GM12878 (cell line): Measurements from ENCODE around the gene PRKCE. TPM values are rescaled to one million over a fixed set of nuclear protein-coding genes. Genes with fewer than 3 reads are reported as not detected.

Experiments used
- ATAC-seq: fragments of 200-7000 bp; cut with Tn5 transposase; 3 replicates; pipeline ENCODE4 v1.9.1; 2020; ENCODE audit warnings: mild to moderate bottlenecking, moderate library complexity
- BruUV-seq: library from RNA; stranded (reverse); fragments of 400-500 nt; replicated peaks from 2 replicates; lab custom pipeline; 2021; lab: Mats Ljungman, UMichigan
- CTCF ChIA-PET: fragments of 300-600 bp; sonication (Branson Sonifier 250); formaldehyde crosslinking; extraction: SDS; loops from one replicate; lab custom pipeline; 2021; ENCODE audit warnings: inconsistent platforms; lab: Yijun Ruan, JAX
- POLR2A ChIA-PET: fragments of 350-600 bp; formaldehyde crosslinking; extraction: SDS; loops from one replicate; lab custom pipeline; 2021; ENCODE audit warnings: inconsistent platforms; lab: Charles Lee
- RAD21 ChIA-PET: fragments of 300-600 bp; sonication (Branson Sonifier 250); formaldehyde crosslinking; loops from one replicate; lab custom pipeline; 2023; ENCODE audit warnings: antibody characterized with exemption; ENCODE audit not compliant: unreplicated experiment; lab: Charles Lee
- SMC1A ChIA-PET: fragments of 300-600 bp; sonication (Branson Sonifier 250); formaldehyde crosslinking; loops from one replicate; lab custom pipeline; 2023; ENCODE audit not compliant: unreplicated experiment, uncharacterized antibody; lab: Charles Lee
- DNase-seq: peaks from one replicate; pipeline ENCODE4 v3.0.0-alpha.2; 2011; ENCODE audit warnings: low read depth, low spot score
- FAIRE-seq: peaks from 3 replicates; lab custom pipeline; 2011; peaks lifted over from hg19 to GRCh38; lab: Jason Lieb, UNC
- H2AFZ ChIP-seq: 2 replicates; pipeline ENCODE4 v1.6.0; 2011; ENCODE audit warnings: low read depth, low read length, control low read depth; ENCODE audit not compliant: control insufficient read depth
- H3K27ac ChIP-seq: 2 replicates; pipeline ENCODE4 v1.5.1; 2011; ENCODE audit warnings: control low read depth; ENCODE audit not compliant: control insufficient read depth, insufficient read depth
- H3K27me3 ChIP-seq, 2 experiments: replicated peaks in 1 of 2; 2 replicates each; pipeline versions ENCODE4 v1.6.0 to v1.6.1; 2011; ENCODE audit warnings: low read length in 1 of 2; ENCODE audit not compliant: control insufficient read depth in 2 of 2, insufficient read depth in 2 of 2
- H3K36me3 ChIP-seq, 2 experiments: 2 replicates each; pipeline ENCODE4 v1.5.1; 2011; ENCODE audit warnings: low read length in 1 of 2; ENCODE audit not compliant: control insufficient read depth in 2 of 2, insufficient read depth in 2 of 2
- H3K4me1 ChIP-seq: 2 replicates; pipeline ENCODE4 v1.6.1; 2011; ENCODE audit warnings: mild to moderate bottlenecking, low read length, moderate library complexity, mixed read lengths; ENCODE audit not compliant: control insufficient read depth, insufficient read depth
- H3K4me2 ChIP-seq: 2 replicates; pipeline ENCODE4 v1.6.0; 2011; ENCODE audit warnings: control low read depth; ENCODE audit not compliant: control insufficient read depth, insufficient read depth
- H3K4me3 ChIP-seq: fragments of 200-600 bp; sonication (generic); 2 replicates; pipeline ENCODE4 v1.5.1; 2016
- H3K79me2 ChIP-seq: 2 replicates; pipeline ENCODE4 v1.6.0; 2011; ENCODE audit warnings: low read length; ENCODE audit not compliant: control insufficient read depth, insufficient read depth
- H3K9ac ChIP-seq: 2 replicates; pipeline ENCODE4 v1.8.0; 2011; ENCODE audit warnings: low read length, control low read depth, mixed read lengths; ENCODE audit not compliant: control insufficient read depth, insufficient read depth
- H3K9me3 ChIP-seq: replicated peaks from 3 replicates; pipeline ENCODE4 v1.5.1; 2011; ENCODE audit warnings: mild to moderate bottlenecking, low read length; ENCODE audit not compliant: control insufficient read depth, insufficient read depth
- H4K20me1 ChIP-seq: 2 replicates; pipeline ENCODE4 v1.6.0; 2011; ENCODE audit not compliant: control insufficient read depth, insufficient read depth
- JUNB ChIP-seq: IDR thresholded peaks from 2 replicates; pipeline ENCODE4 v1.6.1; 2016; ENCODE audit warnings: antibody characterized with exemption, mild to moderate bottlenecking
- RAD21 ChIP-seq: IDR thresholded peaks from 2 replicates; pipeline ENCODE4 v1.6.1; 2011; ENCODE audit warnings: mild to moderate bottlenecking, low read depth, low read length, moderate library complexity; ENCODE audit not compliant: insufficient read depth
- WGBS: methylation state at CpG from one replicate; pipeline ENCODE4 v1.1.6; 2016; ENCODE audit warnings: low lambda C conversion rate; ENCODE audit not compliant: insufficient replicate concordance, insufficient coverage; ENCODE audit errors: missing lambda C conversion rate; 5-methylcytosine and 5-hydroxymethylcytosine counted together
- in situ Hi-C: fragments of 300-500 bp; cut with MboI; formaldehyde crosslinking; loops from 9 replicates; pipeline ENCODE4 v1.14.3; 2018; ENCODE audit warnings: mixed read lengths
- intact Hi-C: fragments of 100-400 bp; cut with micrococcal nuclease; formaldehyde crosslinking; loops from one replicate; pipeline ENCODE4 v1.14.2; 2022; ENCODE audit not compliant: unreplicated experiment
- polyA plus RNA-seq, 11 experiments: library from polyadenylated mRNA; depleted of rRNA in 4 of 11; unstranded in 6 of 11; stranded (reverse) in 5 of 11; fragments of >200 nt; fragmentation: Nextera tagmentation in 4 of 11; fragmentation: Illumina TruSeq in 1 of 11; extraction: Ambion mirVana in 4 of 11; extraction: Trizol in 1 of 11; gene quantifications; 1 replicate in 1 of 11; 2 replicates in 10 of 11; pipeline versions ENCODE4 v1.2.1 to v1.2.3, GENCODE V29; 2011 to 2016; ENCODE audit warnings: inconsistent platforms in 2 of 11, missing spikeins in 2 of 11, low read depth in 1 of 11
- total RNA-seq, 4 experiments: library from RNA; depleted of rRNA in 3 of 4; stranded (reverse); fragments of >200 nt in 3 of 4; fragmentation: Illumina TruSeq in 1 of 4; extraction: Trizol in 1 of 4; gene quantifications; 2 replicates each; pipeline versions ENCODE4 v1.2.1 to v1.2.3, GENCODE V29; 2013 to 2021
- TF ChIP-seq, protein P1 (sequence below): IDR thresholded peaks from 2 replicates; pipeline ENCODE4 v1.6.1; 2011; ENCODE audit warnings: borderline replicate concordance, low read depth, mild to moderate bottlenecking, moderate library complexity, mixed read lengths, low read length; ENCODE audit not compliant: insufficient read depth; ENCODE audit errors: extremely low read length

The PRKCE gene
- total and polyA plus RNA-seq, 10 of the 15 experiments (the other 5 are each of a cell fraction or from before 2014, with no cell fraction given) = 2.6 to 28.2 (median 11.3) TPM

DNA sequence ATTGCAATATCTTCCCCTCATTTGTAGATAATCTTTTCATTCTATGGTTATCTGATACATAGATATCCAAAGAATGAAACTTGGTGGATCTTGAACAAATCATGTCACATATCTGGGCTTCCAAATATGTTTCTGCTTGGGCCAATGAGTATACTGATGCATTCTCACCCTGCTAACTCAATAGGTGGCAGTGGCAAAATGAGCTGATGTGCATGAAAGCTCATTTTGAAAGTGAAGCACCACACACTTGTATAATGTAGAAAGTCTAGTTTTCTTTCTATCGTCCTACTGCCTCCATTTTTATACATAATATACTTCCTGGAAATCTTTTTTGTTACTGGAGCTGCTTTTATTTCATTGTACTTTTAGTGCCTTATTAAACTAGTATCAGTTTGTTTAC lies 208.2 kb downstream of the PRKCE start:
- TF ChIP-seq, protein P1, sequence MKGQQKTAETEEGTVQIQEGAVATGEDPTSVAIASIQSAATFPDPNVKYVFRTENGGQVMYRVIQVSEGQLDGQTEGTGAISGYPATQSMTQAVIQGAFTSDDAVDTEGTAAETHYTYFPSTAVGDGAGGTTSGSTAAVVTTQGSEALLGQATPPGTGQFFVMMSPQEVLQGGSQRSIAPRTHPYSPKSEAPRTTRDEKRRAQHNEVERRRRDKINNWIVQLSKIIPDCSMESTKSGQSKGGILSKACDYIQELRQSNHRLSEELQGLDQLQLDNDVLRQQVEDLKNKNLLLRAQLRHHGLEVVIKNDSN = no peak
- TF ChIP-seq RAD21 (peak; percentile 15; the same call in 1 of the 2 replicates), JUNB (peak; percentile 36; the same call in 1 of the 2 replicates)
- POLR2A ChIA-PET = interaction anchor here (0.5 to 1.7 kb wide), 10 partner anchors 9 to 130 kb away, joined by 3 to 26 read pairs (median 6); no protein-coding TSS in a partner anchor
- no peaks in the 10 kb centered on the region for H4K20me1 ChIP-seq
- no TSS peak for BruUV-seq
- no peak overlapping the region for H3K9ac ChIP-seq
- peaks cover 7% of the 10 kb centered on the region for H3K79me2 ChIP-seq
- peak overlapping the region; percentile 76 for H3K27ac ChIP-seq
- intact Hi-C loops (loop anchor here (2.0 kb wide), 1 partner anchor 17 kb away; no protein-coding TSS in a partner anchor), in situ Hi-C loops (no loop called here)
- SMC1A ChIA-PET = interaction anchor here (0.6 to 3.2 kb wide), 31 partner anchors 8 to 217 kb away, joined by 3 to 27 read pairs (median 5); no protein-coding TSS in a partner anchor
- peak; percentile 73 for ATAC-seq
- CTCF ChIA-PET = interaction anchor here (0.7 to 1.7 kb wide), 17 partner anchors 9 to 215 kb away, joined by 3 to 20 read pairs (median 6); no protein-coding TSS in a partner anchor
- no peak for DNase-seq
- no peaks in the 10 kb centered on the region; a peak in 1 of 4 replicates for H3K36me3 ChIP-seq
- WGBS = 0% methylated on average over 1 of the region's 1 CpG
- FAIRE-seq = no peak
- H2AFZ ChIP-seq = peak overlapping the region; percentile 68
- 0 out of 2 replicates have a peak overlapping the region, but pooled peaks have one; percentile 60 for H3K4me3 ChIP-seq
- H3K27me3 ChIP-seq = no peaks in the 10 kb centered on the region
- H3K9me3 ChIP-seq = no peaks in the 10 kb centered on the region
- peak overlapping the region; percentile 93; the same call in 1 of the 2 replicates for H3K4me2 ChIP-seq
- peaks cover 28% of the 10 kb centered on the region for H3K4me1 ChIP-seq
- RAD21 ChIA-PET = interaction anchor here (0.7 to 3.5 kb wide), 18 partner anchors 9 to 210 kb away, joined by 3 to 47 read pairs (median 4); no protein-coding TSS in a partner anchor
